Activated naive CD4-positive, alpha-beta T cell treated with anti-CD3 and anti-CD28 coated beads, Interleukin-2, amount 50 U/mL, for 16 hours (primary cell): ENCODE results near the gene NECTIN4.
A peak's percentile ranks its signal among the peaks of the same experiment; 100 is the strongest.
"Not testable (repeated sequence)": the region's sequence is repeated elsewhere in the genome, so short reads cannot be mapped to it uniquely, and the experiment has no call there.

Experiments used
- DNase-seq: peaks from one replicate; pipeline ENCODE4 v3.0.0-alpha.2; 2020

The NECTIN4 gene

GRCh38 chr1:161051219-161051618 lies 38.1 kb downstream of the NECTIN4 start:
- DNase-seq = no peak

- no peak for DNase-seq
These were observed 40.2 kb downstream of the NECTIN4 start for GRCh38 chr1:161048949-161049722.

GRCh38 chr1:161047436-161048420 lies 41.6 kb downstream of the NECTIN4 start:
- DNase-seq = no peak

GRCh38 chr1:161046605-161047228 lies 42.6 kb downstream of the NECTIN4 start:
- DNase-seq = no peak

- DNase-seq = peak; percentile 90
These were observed 43.4 kb downstream of the NECTIN4 start, which contains the start of gene USF1 for GRCh38 chr1:161045736-161046604. USF1 (minus strand) TSS chr1:161045977; CDS start chr1:161043275, 2,702 bp downstream.

GRCh38 chr1:161044908-161045735 lies 44.2 kb downstream of the NECTIN4 start:
- peak; percentile 48 for DNase-seq

- no peak for DNase-seq
These were observed 44.8 kb downstream of the NECTIN4 start for GRCh38 chr1:161044535-161044907.

- DNase-seq = no peak
These were observed 49.8 kb downstream of the NECTIN4 start for GRCh38 chr1:161039546-161039945.

GRCh38 chr1:161039154-161039545 lies 50.2 kb downstream of the NECTIN4 start:
- no peak for DNase-seq

- peak; percentile 89 for DNase-seq
These were observed 50.7 kb downstream of the NECTIN4 start, which contains the start of gene TSTD1 for GRCh38 chr1:161038523-161039153. TSTD1 (minus strand) TSS chr1:161038964; CDS start chr1:161038889, 75 bp downstream.

- DNase-seq = no peak
These were observed 51.5 kb downstream of the NECTIN4 start for GRCh38 chr1:161037661-161038522.

- DNase-seq = no peak
These were observed 55.6 kb downstream of the NECTIN4 start for GRCh38 chr1:161033751-161034150.

- no peak for DNase-seq
These were observed 56.9 kb downstream of the NECTIN4 start for GRCh38 chr1:161032409-161032808.

- no peak for DNase-seq
These were observed 57.5 kb downstream of the NECTIN4 start for GRCh38 chr1:161031874-161032273.

- not testable (repeated sequence) for DNase-seq
These were observed 59.9 kb downstream of the NECTIN4 start for GRCh38 chr1:161029466-161029865.

- DNase-seq = not testable (repeated sequence)
These were observed 62.4 kb downstream of the NECTIN4 start for GRCh38 chr1:161026954-161027353.

- not testable (repeated sequence) for DNase-seq
These were observed 66.9 kb downstream of the NECTIN4 start for GRCh38 chr1:161022432-161022831.

GRCh38 chr1:161021970-161022353 lies 67.4 kb downstream of the NECTIN4 start:
- DNase-seq = no peak

- DNase-seq = peak; percentile 86
These were observed 68.0 kb downstream of the NECTIN4 start for GRCh38 chr1:161021165-161021969.
